Measurements from ENCODE around the gene MAPKBP1. TPM values are rescaled to one million over a fixed set of nuclear protein-coding genes. Genes with fewer than 3 reads are reported as not detected.
A peak's percentile ranks its signal among the peaks of the same experiment; 100 is the strongest.

Gene MAPKBP1
- total and polyA plus RNA-seq, 9 of the 15 experiments (the other 6 are each of a cell fraction or from before 2014, with no cell fraction given), result 0.15 to 9.5 (median 4.5) TPM

DNA sequence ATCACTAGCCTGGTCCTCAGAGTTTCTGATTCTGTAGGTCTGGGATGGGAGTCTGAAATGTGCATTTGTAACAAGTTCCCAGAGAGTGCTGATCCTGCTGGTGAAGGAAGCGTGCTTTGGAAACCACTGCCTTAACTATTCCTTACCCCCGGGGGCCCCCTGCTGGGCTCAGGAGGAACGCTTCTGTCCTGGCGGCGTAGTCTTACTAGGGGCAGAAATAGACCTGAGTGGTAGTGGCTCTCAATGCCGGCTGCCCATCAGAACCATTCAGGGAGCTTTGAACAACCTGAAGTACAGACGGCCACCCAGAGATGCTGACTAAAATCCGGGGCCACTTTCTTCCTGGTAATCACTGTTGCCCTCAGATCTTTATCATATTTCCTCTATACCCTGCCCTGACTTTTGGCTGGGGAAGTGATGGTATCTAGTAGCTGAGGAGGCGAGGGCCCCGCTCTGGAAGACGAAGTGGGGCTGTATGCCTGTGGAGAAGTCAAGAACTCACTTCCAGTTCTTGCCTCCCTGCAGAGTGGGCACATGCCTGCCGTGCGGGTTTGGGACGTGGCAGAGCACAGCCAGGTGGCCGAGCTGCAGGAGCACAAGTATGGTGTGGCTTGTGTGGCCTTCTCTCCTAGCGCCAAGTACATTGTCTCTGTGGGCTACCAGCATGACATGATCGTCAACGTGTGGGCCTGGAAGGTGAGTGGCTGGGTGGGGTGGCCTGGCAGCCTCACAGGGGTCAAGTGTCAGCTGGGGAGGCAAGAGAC lies 37.3 kb downstream of the MAPKBP1 start (continued):
- TF ChIP-seq, protein P1, sequence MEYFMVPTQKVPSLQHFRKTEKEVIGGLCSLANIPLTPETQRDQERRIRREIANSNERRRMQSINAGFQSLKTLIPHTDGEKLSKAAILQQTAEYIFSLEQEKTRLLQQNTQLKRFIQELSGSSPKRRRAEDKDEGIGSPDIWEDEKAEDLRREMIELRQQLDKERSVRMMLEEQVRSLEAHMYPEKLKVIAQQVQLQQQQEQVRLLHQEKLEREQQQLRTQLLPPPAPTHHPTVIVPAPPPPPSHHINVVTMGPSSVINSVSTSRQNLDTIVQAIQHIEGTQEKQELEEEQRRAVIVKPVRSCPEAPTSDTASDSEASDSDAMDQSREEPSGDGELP (CRISPR knock-in tag; IDR thresholded peaks at IDR 0.05; ENCODE audit: borderline replicate concordance), result peak; percentile 11; the same call in 1 of the 2 replicates
- no peak for TF ChIP-seq OTX1 (CRISPR knock-in tag; IDR thresholded peaks at IDR 0.05)
- TF ChIP-seq LCOR (CRISPR knock-in tag; IDR thresholded peaks at IDR 0.05), result no peak
- no peak for TF ChIP-seq EP400 (IDR thresholded peaks at IDR 0.05)
- no peak for TF ChIP-seq MXD1 (CRISPR knock-in tag; IDR thresholded peaks at IDR 0.05; ENCODE audit: borderline replicate concordance, poor library complexity, severe bottlenecking)
- no peak for TF ChIP-seq MAFK (IDR thresholded peaks at IDR 0.05; ENCODE audit: low read length)
- TF ChIP-seq TAF7 (tag; IDR thresholded peaks at IDR 0.05), result no peak
- TF ChIP-seq, protein P2, sequence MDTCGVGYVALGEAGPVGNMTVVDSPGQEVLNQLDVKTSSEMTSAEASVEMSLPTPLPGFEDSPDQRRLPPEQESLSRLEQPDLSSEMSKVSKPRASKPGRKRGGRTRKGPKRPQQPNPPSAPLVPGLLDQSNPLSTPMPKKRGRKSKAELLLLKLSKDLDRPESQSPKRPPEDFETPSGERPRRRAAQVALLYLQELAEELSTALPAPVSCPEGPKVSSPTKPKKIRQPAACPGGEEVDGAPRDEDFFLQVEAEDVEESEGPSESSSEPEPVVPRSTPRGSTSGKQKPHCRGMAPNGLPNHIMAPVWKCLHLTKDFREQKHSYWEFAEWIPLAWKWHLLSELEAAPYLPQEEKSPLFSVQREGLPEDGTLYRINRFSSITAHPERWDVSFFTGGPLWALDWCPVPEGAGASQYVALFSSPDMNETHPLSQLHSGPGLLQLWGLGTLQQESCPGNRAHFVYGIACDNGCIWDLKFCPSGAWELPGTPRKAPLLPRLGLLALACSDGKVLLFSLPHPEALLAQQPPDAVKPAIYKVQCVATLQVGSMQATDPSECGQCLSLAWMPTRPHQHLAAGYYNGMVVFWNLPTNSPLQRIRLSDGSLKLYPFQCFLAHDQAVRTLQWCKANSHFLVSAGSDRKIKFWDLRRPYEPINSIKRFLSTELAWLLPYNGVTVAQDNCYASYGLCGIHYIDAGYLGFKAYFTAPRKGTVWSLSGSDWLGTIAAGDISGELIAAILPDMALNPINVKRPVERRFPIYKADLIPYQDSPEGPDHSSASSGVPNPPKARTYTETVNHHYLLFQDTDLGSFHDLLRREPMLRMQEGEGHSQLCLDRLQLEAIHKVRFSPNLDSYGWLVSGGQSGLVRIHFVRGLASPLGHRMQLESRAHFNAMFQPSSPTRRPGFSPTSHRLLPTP (IDR thresholded peaks at IDR 0.05; ENCODE audit: borderline replicate concordance, extremely low read depth, insufficient read length), result no peak
- TF ChIP-seq ZNF263 (CRISPR knock-in tag; IDR thresholded peaks at IDR 0.05; ENCODE audit: borderline replicate concordance), result peak; percentile 23; the same call in 1 of the 2 replicates
- peak; percentile 93 to 97 for TF ChIP-seq RAD21 (CRISPR knock-in tag; conservative IDR thresholded peaks at IDR 0.05 in 1 of 2, IDR thresholded peaks at IDR 0.05 in 1 of 2)
- no peak for TF ChIP-seq PRMT5 (CRISPR knock-in tag; IDR thresholded peaks at IDR 0.05)
- no peak for TF ChIP-seq PRPF4 (IDR thresholded peaks at IDR 0.05; ENCODE audit: insufficient read depth, low read depth, low read length, poor library complexity, severe bottlenecking)
- TF ChIP-seq SLC30A9 (CRISPR knock-in tag; IDR thresholded peaks at IDR 0.05), result no peak
- peak in 1 of 2 experiments; percentile 50; a peak in 1 of 4 replicates for TF ChIP-seq RCOR1 (IDR thresholded peaks at IDR 0.05; ENCODE audit: borderline replicate concordance in 1 of 2, low read depth in 2 of 2, low read length in 2 of 2)
- peak; percentile 58; the same call in 1 of the 2 replicates for TF ChIP-seq STAG1 (CRISPR knock-in tag; IDR thresholded peaks at IDR 0.05; ENCODE audit: borderline replicate concordance)
- no peak for TF ChIP-seq PCBP2 (IDR thresholded peaks at IDR 0.05; ENCODE audit: low read depth, low read length, poor library complexity, severe bottlenecking)
- no peak for TF ChIP-seq MCM5 (IDR thresholded peaks at IDR 0.05; ENCODE audit: low read depth)
- TF ChIP-seq JUND (IDR thresholded peaks at IDR 0.05; ENCODE audit: borderline replicate concordance, low read depth, low read length), result peak; percentile 56; the same call in 1 of the 2 replicates
- TF ChIP-seq JUND (tag; IDR thresholded peaks at IDR 0.05; ENCODE audit: borderline replicate concordance, low read depth, low read length), result no peak; the same call in 2 of the 3 replicates
- no peak for TF ChIP-seq ZNF311 (CRISPR knock-in tag; IDR thresholded peaks at IDR 0.05)
- no peak for TF ChIP-seq MEIS2 (IDR thresholded peaks at IDR 0.05; ENCODE audit: partially characterized antibody)
- no peak for TF ChIP-seq PHF21A (IDR thresholded peaks at IDR 0.05; ENCODE audit: borderline replicate concordance, low read depth)

Data from K562 (cell line).